ENCODE results near the gene RPS8. TPM values are rescaled to one million over a fixed set of nuclear protein-coding genes. Genes with fewer than 3 reads are reported as not detected.

Gene RPS8
- total and polyA plus RNA-seq, 2 experiments from 2014 or later, result 503 to 2,179 TPM

DNA sequence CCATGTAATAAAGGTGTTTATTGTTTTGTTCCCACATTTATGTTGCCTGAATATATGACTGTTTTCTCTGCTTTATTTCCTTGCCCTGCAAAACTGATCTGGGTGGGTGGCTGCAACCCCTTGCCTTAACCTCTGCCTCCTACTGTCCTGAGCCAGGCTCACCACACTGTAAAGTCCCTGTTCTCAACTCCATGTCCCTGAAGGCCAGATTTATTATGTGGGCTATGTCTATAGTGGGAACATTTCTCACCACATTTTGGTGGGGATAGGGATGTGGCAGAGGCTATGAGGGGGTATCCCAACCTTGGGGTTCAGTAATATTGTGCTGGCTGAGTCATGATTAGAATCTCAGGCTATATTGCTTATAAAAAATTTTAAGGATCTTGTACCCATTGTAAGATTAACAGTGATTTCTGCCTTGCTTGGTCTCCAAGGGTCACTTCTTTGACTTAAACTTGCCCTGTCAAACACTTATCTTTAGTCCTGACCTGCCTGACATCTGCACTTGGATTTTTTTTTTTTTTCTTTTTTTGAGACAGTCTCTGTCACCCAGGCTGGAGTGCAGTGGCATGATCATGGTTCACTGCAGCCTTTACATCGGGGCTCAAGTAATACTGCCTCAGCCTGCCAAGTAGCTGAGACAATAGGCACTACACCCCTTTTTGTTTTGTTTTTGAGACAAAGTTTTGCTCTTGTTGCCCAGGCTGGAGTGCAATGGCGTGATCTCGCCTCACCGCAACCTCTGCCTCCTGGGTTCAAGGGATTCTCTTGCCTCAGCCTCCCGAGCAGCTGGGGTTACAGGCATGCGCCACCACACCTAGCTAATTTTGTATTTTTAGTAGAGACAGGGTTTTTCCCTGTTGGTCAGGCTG, 3.6 kb downstream of the RPS8 start:
- no peak overlapping the region for H3K4me3 ChIP-seq

DNA sequence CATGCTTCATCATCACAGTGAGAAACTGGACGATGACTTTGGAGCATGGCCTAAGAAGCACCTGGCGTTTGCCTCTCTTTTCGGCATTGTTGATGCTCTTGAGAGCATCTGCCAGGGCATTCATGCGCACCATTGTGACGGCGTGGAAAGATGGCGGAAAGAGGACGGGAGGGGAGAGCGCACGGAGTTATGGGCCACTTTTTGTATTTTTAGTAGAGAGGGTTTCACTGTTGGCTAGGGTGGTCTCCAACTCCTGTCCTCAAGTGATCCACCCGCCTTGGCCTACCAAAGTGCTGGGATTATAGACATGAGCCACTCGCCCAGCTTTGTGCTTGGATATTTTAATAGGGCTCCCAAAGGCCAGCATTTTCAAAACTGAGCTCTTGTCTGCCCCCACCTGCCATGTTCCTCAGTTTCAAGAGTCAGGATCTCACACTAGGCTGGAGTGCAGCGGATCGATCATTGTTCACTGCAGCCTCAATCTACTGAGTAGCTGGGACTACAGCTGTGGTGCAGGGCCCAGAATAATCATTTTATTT, 5.3 kb downstream of the RPS8 start:
- H3K27me3 ChIP-seq, result no peaks in the 10 kb centered on the region
- H3K27ac ChIP-seq, result no peak overlapping the region
- no peaks in the 10 kb centered on the region for H3K9me3 ChIP-seq (ENCODE audit: low read depth)
- H3K79me2 ChIP-seq, result peaks cover 27% of the 10 kb centered on the region
- no peaks in the 10 kb centered on the region for H3K9me2 ChIP-seq (replicated peaks; ENCODE audit: insufficient read depth)
- no peak overlapping the region for H2AFZ ChIP-seq
- peaks cover 20% of the 10 kb centered on the region for H3K4me1 ChIP-seq (ENCODE audit: insufficient read depth)
- no peak for DNase-seq (ENCODE audit: low spot score)
- H3K4me2 ChIP-seq, result no peak overlapping the region
- TF ChIP-seq EZH2phosphoT487 (IDR thresholded peaks at IDR 0.05; ENCODE audit: low read depth, severe bottlenecking, unreplicated experiment) (no peak), EZH2 (IDR thresholded peaks at IDR 0.05; ENCODE audit: borderline replicate concordance) (no peak)
- TF ChIP-seq, protein P1, sequence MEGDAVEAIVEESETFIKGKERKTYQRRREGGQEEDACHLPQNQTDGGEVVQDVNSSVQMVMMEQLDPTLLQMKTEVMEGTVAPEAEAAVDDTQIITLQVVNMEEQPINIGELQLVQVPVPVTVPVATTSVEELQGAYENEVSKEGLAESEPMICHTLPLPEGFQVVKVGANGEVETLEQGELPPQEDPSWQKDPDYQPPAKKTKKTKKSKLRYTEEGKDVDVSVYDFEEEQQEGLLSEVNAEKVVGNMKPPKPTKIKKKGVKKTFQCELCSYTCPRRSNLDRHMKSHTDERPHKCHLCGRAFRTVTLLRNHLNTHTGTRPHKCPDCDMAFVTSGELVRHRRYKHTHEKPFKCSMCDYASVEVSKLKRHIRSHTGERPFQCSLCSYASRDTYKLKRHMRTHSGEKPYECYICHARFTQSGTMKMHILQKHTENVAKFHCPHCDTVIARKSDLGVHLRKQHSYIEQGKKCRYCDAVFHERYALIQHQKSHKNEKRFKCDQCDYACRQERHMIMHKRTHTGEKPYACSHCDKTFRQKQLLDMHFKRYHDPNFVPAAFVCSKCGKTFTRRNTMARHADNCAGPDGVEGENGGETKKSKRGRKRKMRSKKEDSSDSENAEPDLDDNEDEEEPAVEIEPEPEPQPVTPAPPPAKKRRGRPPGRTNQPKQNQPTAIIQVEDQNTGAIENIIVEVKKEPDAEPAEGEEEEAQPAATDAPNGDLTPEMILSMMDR (IDR thresholded peaks at IDR 0.05; ENCODE audit: poor library complexity), result no peak
- peaks cover 25% of the 10 kb centered on the region for H4K20me1 ChIP-seq (ENCODE audit: insufficient read depth, poor library complexity, severe bottlenecking)
- WGBS (ENCODE audit: low lambda C conversion rate, missing lambda C conversion rate), result 97% methylated on average over 14 of the region's 14 CpGs
- H3K36me3 ChIP-seq (replicated peaks; ENCODE audit: insufficient read depth, low read depth), result no peaks in the 10 kb centered on the region
- no peak overlapping the region for H3K4me3 ChIP-seq

More for the DNA sequence above, 3.6 kb downstream of the RPS8 start:
- Histone ChIP-seq H3K9me3 (ENCODE audit: low read depth) (no peaks in the 10 kb centered on the region), H3K9me2 (replicated peaks; ENCODE audit: insufficient read depth) (no peaks in the 10 kb centered on the region), H3K4me2 (peak overlapping the region; percentile 90), H2AFZ (no peak overlapping the region), H3K4me1 (ENCODE audit: insufficient read depth) (peaks cover 9% of the 10 kb centered on the region), H4K20me1 (ENCODE audit: insufficient read depth, poor library complexity, severe bottlenecking) (peaks cover 25% of the 10 kb centered on the region), H3K79me2 (peaks cover 34% of the 10 kb centered on the region), H3K36me3 (replicated peaks; ENCODE audit: insufficient read depth, low read depth) (no peaks in the 10 kb centered on the region), H3K27me3 (no peaks in the 10 kb centered on the region), H3K27ac (no peak overlapping the region)
- 98% methylated on average over 6 of the region's 6 CpGs for WGBS (ENCODE audit: low lambda C conversion rate, missing lambda C conversion rate)
- no peak for DNase-seq (ENCODE audit: low spot score)
- TF ChIP-seq EZH2 (IDR thresholded peaks at IDR 0.05; ENCODE audit: borderline replicate concordance), result no peak
- TF ChIP-seq, protein P1 (IDR thresholded peaks at IDR 0.05; ENCODE audit: poor library complexity), result no peak
- TF ChIP-seq EZH2phosphoT487 (IDR thresholded peaks at IDR 0.05; ENCODE audit: low read depth, severe bottlenecking, unreplicated experiment), result no peak

DNA sequence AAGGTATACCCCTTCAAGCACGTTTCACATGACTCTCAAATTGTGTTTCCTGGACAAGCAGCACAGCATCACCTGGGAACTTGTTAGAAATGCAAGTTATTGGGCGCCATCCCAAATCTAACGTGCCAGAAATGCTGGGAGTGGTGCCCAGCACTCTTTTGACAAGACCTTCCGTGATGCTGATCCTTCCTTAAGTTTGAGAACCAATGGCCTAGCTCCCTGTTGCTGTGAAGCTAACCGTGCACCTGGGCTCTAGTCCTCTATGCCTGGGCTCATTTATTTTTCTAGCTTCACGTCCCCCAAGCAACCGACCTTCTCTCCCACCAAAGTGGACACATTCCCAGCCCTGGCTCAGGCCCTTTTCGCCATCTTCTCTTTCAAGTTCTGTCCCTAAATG, 8.4 kb downstream of the RPS8 start:
- peak overlapping the region; percentile 9 for H3K27ac ChIP-seq
- H3K9me3 ChIP-seq (ENCODE audit: low read depth), result no peaks in the 10 kb centered on the region
- peak overlapping the region; percentile 98 for H3K4me2 ChIP-seq
- peaks cover under 1% of the 10 kb centered on the region for H4K20me1 ChIP-seq (ENCODE audit: insufficient read depth, poor library complexity, severe bottlenecking)
- H3K36me3 ChIP-seq (replicated peaks; ENCODE audit: insufficient read depth, low read depth), result no peaks in the 10 kb centered on the region
- peaks cover 21% of the 10 kb centered on the region for H3K4me1 ChIP-seq (ENCODE audit: insufficient read depth)
- peaks cover 2% of the 10 kb centered on the region for H3K79me2 ChIP-seq
- no peak overlapping the region for H3K4me3 ChIP-seq
- H2AFZ ChIP-seq, result peak overlapping the region; percentile 97
- DNase-seq (ENCODE audit: low spot score), result no peak
- 64% methylated on average over 8 of the region's 8 CpGs for WGBS (ENCODE audit: low lambda C conversion rate, missing lambda C conversion rate)
- H3K27me3 ChIP-seq, result no peaks in the 10 kb centered on the region
- H3K9me2 ChIP-seq (replicated peaks; ENCODE audit: insufficient read depth), result no peaks in the 10 kb centered on the region
- TF ChIP-seq EZH2phosphoT487 (IDR thresholded peaks at IDR 0.05; ENCODE audit: low read depth, severe bottlenecking, unreplicated experiment) (no peak), EZH2 (IDR thresholded peaks at IDR 0.05; ENCODE audit: borderline replicate concordance) (no peak)
- TF ChIP-seq, protein P1 (IDR thresholded peaks at IDR 0.05; ENCODE audit: poor library complexity), result no peak
